NCI-H1436 (cell line): ENCODE measurements around the gene AFF2.
"Not testable (repeated sequence)": the region's sequence is repeated elsewhere in the genome, so short reads cannot be mapped to it uniquely, and the experiment has no call there.

Experiments used
- DNase-seq: peaks from one replicate; lab custom pipeline; 2025; lab: John Stamatoyannopoulos, UW

Gene AFF2

GRCh38 chrX:148856505-148856904 lies 356.1 kb downstream of the AFF2 start:
- DNase-seq = no peak

GRCh38 chrX:148865277-148866210 lies 365.1 kb downstream of the AFF2 start:
- no peak for DNase-seq

GRCh38 chrX:148867596-148867995 lies 367.2 kb downstream of the AFF2 start:
- DNase-seq = no peak

GRCh38 chrX:148871422-148872160 lies 371.2 kb downstream of the AFF2 start:
- DNase-seq = no peak

- no peak for DNase-seq
Measured at GRCh38 chrX:148872161-148872535, 371.7 kb downstream of the AFF2 start.

GRCh38 chrX:148872881-148873280 lies 372.5 kb downstream of the AFF2 start:
- no peak for DNase-seq

- DNase-seq = no peak
Measured at GRCh38 chrX:148874636-148875246, 374.3 kb downstream of the AFF2 start.

- no peak for DNase-seq
Measured at GRCh38 chrX:148878371-148878770, 378.0 kb downstream of the AFF2 start.

GRCh38 chrX:148885203-148885602 lies 384.8 kb downstream of the AFF2 start:
- DNase-seq = no peak

GRCh38 chrX:148893395-148893794 lies 393.0 kb downstream of the AFF2 start:
- no peak for DNase-seq

GRCh38 chrX:148902581-148902980 lies 402.2 kb downstream of the AFF2 start:
- no peak for DNase-seq

- DNase-seq = no peak
Measured at GRCh38 chrX:148903176-148903575, 402.8 kb downstream of the AFF2 start.

- DNase-seq = no peak
Measured at GRCh38 chrX:148904421-148905111, 404.1 kb downstream of the AFF2 start.

- no peak for DNase-seq
Measured at GRCh38 chrX:148905400-148905799, 405.0 kb downstream of the AFF2 start.

- not testable (repeated sequence) for DNase-seq
Measured at GRCh38 chrX:148906628-148907027, 406.2 kb downstream of the AFF2 start.

GRCh38 chrX:148909758-148910157 lies 409.3 kb downstream of the AFF2 start:
- DNase-seq = no peak

- no peak for DNase-seq
Measured at GRCh38 chrX:148913971-148914370, 413.6 kb downstream of the AFF2 start.

- no peak for DNase-seq
Measured at GRCh38 chrX:148914783-148915182, 414.4 kb downstream of the AFF2 start.

GRCh38 chrX:148915474-148915873 lies 415.1 kb downstream of the AFF2 start:
- no peak for DNase-seq

- no peak for DNase-seq
Measured at GRCh38 chrX:148917441-148917840, 417.0 kb downstream of the AFF2 start.

- DNase-seq = no peak
Measured at GRCh38 chrX:148923631-148924030, 423.2 kb downstream of the AFF2 start.

- DNase-seq = no peak
Measured at GRCh38 chrX:148926371-148926770, 426.0 kb downstream of the AFF2 start.
